Spleen (tissue), 7 donors: ENCODE results near the gene SLC4A11.

Source experiments
- CTCF ChIP-seq, 11 experiments: fragments of 200-600 bp in 7 of 11; fragments of 450-650 bp in 4 of 11; sonication (generic) in 4 of 11; IDR thresholded peaks in 8 of 11; conservative IDR thresholded peaks in 3 of 11; 1 replicate in 7 of 11; 2 replicates in 4 of 11; pipeline versions ENCODE4 v1.4.0 to v1.8.0; 2016 to 2021; ENCODE audit warnings: antibody characterized with exemption in 11 of 11, inconsistent platforms in 4 of 11, mild to moderate bottlenecking in 1 of 11
- POLR2A ChIP-seq, 3 donors: fragments of 450-650 bp; IDR thresholded peaks; one replicate each; pipeline ENCODE4 v1.5.1; 2017; ENCODE audit warnings: antibody characterized with exemption in 3 of 3, mild to moderate bottlenecking in 1 of 3
- donor health status: DM: no; HTN: no; CAD: no; lungs with moderate emphysema.
- donor health status: DM: no; HTN: no; CAD: no.
- donor health status: DM: no; HTN: no; CAD: no.

DNA sequence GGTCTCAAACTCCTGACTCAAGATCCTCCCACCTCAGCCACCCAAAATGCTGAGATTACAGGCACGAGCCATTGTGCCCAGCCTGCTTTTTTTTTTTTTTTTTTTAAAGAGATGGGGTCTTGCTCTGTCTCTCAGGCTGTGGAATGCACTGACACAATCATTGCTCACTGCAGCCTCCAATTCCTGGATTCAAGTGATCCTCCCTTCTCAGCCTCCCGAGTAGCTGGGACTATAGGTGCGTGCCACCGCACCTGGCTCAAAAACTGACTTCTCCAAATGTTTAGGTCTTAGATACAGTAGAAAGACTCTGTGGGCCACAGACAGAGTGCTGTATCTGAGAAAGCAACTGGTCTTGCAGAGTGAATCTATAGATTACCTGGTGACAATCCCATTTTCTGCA lies 31.1 kb upstream of the SLC4A11 start:
- TF ChIP-seq CTCF (IDR thresholded peaks at IDR 0.05 in 8 of 11, conservative IDR thresholded peaks at IDR 0.05 in 3 of 11) (no peak), POLR2A (IDR thresholded peaks at IDR 0.05) (no peak)
